Measurements from ENCODE around the gene SCN8A.
"Not testable (repeated sequence)": the region's sequence is repeated elsewhere in the genome, so short reads cannot be mapped to it uniquely, and the experiment has no call there.

SCN8A gene

DNA sequence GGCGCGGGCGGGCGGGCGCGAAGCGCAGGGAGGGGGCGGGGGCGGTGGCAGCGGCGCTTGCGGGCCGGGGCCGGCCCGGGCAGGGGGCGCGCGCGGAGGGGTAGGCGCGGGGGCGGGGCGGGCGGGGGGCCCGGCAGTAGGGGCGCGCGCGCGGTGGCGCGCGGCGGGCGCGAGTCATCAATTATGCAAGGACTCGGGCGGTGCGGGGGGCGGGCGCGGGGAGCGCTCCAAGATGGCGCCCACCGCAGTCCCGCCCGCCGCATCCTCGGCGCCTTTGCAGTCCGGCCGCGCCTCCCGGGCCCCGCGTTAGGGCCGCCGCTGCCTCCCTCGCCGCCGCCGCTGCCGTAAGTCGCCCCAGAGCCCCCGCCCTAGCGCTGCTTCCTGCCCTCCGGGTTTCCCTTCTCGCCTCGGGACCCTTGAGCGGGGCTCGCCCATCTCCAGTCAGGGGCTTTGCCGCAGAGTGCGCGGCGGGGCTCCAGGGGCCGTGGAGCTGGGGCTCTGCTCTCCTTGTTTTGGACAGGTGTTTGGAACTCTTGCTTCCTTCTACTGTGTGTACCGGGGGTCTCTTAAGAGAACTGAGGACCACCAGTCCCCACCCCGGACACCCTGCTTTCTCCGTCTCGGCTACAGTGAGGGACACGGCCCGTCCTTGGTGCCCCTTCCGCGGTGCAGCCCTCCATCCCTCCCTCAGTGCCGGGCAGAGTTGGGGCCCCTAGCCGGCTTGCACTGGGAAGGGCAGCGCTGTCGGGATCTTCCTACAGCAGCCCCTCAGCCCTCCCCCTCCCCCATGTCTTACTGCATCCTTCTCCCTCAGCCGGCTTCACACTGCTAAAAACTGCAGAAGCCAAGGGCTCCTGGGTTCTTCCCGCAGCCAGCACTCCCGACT, at the start of gene SCN8A:
Gene SCN8A (plus strand): TSS at position 218 of the 886 bp plus-strand sequence. CDS start 71,585 bp downstream, outside the sequence.
- peak within 1 kb of the TSS; percentile 52 for H3K4me3 ChIP-seq (replicated peaks; ENCODE audit: low read depth, low read length)
- DNase-seq (ENCODE audit: low read depth) = peak; percentile 11
- TF ChIP-seq, protein P1, sequence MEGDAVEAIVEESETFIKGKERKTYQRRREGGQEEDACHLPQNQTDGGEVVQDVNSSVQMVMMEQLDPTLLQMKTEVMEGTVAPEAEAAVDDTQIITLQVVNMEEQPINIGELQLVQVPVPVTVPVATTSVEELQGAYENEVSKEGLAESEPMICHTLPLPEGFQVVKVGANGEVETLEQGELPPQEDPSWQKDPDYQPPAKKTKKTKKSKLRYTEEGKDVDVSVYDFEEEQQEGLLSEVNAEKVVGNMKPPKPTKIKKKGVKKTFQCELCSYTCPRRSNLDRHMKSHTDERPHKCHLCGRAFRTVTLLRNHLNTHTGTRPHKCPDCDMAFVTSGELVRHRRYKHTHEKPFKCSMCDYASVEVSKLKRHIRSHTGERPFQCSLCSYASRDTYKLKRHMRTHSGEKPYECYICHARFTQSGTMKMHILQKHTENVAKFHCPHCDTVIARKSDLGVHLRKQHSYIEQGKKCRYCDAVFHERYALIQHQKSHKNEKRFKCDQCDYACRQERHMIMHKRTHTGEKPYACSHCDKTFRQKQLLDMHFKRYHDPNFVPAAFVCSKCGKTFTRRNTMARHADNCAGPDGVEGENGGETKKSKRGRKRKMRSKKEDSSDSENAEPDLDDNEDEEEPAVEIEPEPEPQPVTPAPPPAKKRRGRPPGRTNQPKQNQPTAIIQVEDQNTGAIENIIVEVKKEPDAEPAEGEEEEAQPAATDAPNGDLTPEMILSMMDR (IDR thresholded peaks at IDR 0.05; ENCODE audit: low read length, missing control alignments) = no peak

DNA sequence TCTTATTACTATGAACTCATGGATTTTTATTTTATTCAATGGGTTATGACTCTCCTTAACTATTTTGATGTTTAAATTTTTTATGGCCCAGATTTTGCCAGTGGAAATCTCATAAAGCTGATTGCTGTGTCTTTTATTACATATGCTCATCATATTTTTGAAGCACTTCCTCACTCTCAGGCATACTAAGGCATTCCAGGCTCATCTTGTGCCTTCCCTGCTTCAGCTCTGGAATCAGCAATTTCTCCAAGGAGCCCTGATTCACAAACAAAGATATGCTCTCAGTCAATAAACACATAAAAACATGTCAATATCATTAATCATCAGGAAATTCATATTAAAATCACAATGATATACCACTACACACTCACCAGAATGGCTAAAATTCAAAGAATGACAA, 44.9 kb upstream of the SCN8A start:
- no peak overlapping the region for H3K4me3 ChIP-seq (replicated peaks; ENCODE audit: low read depth, low read length)
- no peak for DNase-seq (ENCODE audit: low read depth)
- TF ChIP-seq, protein P1 (IDR thresholded peaks at IDR 0.05; ENCODE audit: low read length, missing control alignments) = no peak

DNA sequence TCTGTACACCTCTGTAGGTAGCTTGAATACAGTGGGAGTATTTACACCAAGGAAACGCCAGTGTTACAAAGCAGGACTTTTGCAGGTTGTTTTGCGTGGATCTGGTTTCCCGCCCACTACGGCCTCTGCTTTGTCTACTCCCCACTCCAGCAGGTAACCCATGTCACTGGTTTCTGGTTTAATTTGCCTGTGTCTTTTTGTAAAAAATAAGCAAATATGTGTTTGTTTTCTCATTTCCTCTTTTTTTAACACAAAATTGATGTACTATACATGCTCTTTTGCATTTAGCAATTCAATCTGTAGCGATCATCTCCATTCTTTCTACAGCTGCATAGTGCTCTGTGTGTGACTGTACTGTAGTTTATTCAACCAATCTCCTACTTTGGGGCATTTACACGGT, 43.4 kb upstream of the SCN8A start:
- no peak for DNase-seq (ENCODE audit: low read depth)
- H3K4me3 ChIP-seq (replicated peaks; ENCODE audit: low read depth, low read length) = no peak overlapping the region
- TF ChIP-seq, protein P1 (IDR thresholded peaks at IDR 0.05; ENCODE audit: low read length, missing control alignments) = no peak

DNA sequence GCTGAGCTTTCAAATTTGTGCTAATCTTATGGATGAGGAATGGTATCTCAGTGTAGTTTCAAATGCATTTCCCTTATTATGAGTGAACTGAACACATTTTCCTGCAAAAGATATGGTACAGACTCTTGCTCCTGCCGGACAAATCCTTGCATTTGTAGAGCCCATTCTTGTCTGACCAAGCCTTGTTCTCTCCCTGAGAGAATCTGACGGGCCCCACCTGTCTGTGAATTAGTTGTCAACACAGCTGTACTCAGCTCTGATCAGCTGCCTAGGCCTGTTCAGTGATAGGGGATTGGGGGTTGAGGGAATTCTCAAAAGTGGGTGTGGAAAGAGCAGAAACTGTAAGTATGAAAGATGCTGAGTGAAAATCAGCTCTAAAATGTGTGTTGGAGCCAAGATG, 42.8 kb upstream of the SCN8A start:
- H3K4me3 ChIP-seq (replicated peaks; ENCODE audit: low read depth, low read length) = no peak overlapping the region
- DNase-seq (ENCODE audit: low read depth) = no peak
- TF ChIP-seq, protein P1 (IDR thresholded peaks at IDR 0.05; ENCODE audit: low read length, missing control alignments) = no peak

DNA sequence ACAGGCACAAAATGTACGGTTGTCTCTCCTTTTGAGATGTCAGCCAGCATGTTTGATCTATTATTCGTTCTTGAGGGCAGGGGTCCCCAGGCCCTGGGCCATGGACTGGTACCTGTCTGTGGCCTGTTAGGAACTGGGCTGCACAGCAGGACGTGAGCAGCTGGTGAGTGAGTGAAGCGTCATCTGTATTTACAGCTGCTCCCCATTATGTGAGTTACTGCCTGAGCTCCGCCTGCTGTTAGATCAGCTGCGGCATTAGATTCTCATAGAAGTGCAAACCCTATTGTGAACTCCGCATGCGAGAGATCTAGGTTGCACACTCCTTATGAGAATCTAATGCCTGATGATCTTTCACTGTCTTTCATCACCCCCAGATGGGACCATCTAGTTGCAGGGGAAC, 41.4 kb upstream of the SCN8A start:
- TF ChIP-seq, protein P1 (IDR thresholded peaks at IDR 0.05; ENCODE audit: low read length, missing control alignments) = no peak
- H3K4me3 ChIP-seq (replicated peaks; ENCODE audit: low read depth, low read length) = no peak overlapping the region
- no peak for DNase-seq (ENCODE audit: low read depth)

DNA sequence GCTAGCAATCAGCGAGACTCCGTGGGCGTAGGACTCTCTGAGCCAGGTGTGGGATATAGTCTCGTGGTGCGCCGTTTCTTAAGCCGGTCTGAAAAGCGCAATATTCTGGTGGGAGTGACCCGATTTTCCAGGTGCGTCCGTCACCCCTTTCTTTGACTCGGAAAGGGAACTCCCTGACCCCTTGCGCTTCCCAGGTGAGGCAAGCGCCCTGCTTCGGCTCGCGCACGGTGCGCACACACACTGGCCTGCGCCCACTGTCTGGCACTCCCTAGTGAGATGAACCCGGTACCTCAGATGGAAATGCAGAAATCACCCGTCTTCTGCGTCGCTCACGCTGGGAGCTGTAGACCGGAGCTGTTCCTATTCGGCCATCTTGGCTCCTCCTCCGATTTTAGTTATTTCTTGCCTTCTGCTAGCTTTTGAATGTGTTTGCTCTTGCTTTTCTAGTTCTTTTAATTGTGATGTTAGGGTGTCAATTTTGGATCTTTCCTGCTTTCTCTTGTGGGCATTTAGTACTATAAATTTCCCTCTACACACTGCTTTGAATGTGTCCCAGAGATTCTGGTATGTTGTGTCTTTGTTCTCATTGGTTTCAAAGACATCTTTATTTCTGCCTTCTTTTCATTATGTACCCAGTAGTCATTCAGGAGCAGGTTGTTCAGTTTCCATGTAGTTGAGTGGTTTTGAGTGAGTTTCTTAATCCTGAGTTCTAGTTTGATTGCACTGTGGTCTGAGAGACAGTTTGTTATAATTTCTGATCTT, 22.6 kb upstream of the SCN8A start:
- H3K4me3 ChIP-seq (replicated peaks; ENCODE audit: low read depth, low read length); DNase-seq (ENCODE audit: low read depth): not testable (repeated sequence)

DNA sequence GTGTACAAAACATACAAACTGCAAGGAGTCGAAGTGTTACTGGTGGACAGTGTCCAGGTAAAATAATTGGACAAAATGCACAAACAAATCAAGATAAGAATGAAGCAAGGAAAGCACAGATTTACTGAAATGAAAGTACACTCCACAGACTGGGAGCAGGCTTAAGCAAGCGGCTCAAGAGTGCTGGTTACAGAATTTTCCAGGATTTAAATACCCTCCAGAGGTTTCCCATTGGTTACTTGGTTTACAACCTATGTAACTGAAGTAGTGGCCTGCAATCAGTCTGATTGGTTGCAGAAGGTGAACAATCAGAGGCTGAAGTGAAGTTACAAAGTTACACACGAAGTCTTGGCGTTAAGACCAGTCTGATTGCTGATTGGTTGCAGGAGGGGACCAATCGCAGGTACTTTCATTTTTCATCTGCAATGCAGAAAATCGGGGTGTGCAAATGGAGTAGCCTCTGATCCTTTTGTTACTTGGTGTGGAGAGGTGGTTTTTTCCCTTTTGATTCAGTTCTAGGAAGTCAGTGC, 11.6 kb upstream of the SCN8A start:
- no peak overlapping the region for H3K4me3 ChIP-seq (replicated peaks; ENCODE audit: low read depth, low read length)
- TF ChIP-seq, protein P1 (IDR thresholded peaks at IDR 0.05; ENCODE audit: low read length, missing control alignments) = no peak
- no peak for DNase-seq (ENCODE audit: low read depth)
